Subcutaneous adipose tissue (tissue), 4 donors: Measurements from ENCODE around the gene WDR46. TPM values are rescaled to one million over a fixed set of nuclear protein-coding genes. Genes with fewer than 3 reads are reported as not detected.

ENCODE experiments used
- total RNA-seq, 4 donors: library from RNA; depleted of rRNA; stranded (reverse); fragments of >200 nt; gene quantifications; one replicate each; pipeline ENCODE4 v1.1.0, GENCODE V29; 2016
- TF ChIP-seq, protein P1 (sequence below): fragments of 450-650 bp; IDR thresholded peaks from one replicate; pipeline ENCODE4 v1.5.1; 2016; ENCODE audit warnings: low read depth, mild to moderate bottlenecking, control low read depth, antibody characterized with exemption, moderate library complexity

The WDR46 gene
- total RNA-seq, 4 donors from 2014 or later = 40.7 to 62.9 (median 50.6) TPM

DNA sequence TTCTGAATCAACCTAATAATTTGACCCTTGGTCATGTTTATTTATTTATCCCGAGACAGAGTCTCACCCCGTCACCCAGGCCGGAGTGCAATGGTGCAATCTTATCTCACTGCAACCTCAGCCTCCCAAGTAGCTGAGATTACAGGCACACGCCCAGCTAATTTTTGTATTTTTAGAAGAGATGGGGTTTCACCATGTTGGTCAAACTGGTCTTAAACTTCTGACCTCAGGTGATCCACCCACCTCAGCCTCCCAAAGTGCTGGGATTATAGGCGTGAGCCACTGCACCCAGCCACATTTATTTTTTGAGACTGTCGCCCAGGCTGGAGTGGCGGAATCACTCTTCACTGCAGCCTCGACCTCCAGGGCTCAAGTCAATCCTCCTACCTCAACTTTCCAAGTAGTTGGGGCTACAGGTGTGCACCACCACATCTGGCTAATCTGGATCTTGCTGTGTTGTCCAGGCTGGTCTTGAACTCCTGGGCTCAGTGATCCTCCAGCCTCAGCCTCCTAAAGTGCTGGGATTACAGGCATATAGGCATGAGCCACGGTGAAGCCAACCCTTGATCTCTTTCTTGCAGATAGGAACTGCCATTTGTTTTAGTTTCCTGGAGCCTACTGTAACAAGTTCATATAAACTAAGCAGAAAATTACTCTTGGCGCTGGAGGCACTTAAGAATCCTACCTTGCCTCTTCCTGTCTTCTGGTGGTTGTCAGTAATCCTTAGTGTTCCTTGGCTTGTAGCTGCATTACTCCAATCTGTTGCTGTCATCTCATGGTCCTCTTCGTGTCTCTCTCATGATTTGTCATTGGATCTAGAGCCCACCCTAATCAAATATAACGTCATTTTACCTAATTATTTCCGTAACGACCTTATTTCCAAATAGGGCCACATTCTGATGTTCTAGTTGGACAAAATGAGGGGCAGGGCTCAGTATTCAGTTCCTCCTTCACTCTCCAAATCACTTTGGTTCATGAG is 14.8 kb downstream of the WDR46 start:
- TF ChIP-seq, protein P1, sequence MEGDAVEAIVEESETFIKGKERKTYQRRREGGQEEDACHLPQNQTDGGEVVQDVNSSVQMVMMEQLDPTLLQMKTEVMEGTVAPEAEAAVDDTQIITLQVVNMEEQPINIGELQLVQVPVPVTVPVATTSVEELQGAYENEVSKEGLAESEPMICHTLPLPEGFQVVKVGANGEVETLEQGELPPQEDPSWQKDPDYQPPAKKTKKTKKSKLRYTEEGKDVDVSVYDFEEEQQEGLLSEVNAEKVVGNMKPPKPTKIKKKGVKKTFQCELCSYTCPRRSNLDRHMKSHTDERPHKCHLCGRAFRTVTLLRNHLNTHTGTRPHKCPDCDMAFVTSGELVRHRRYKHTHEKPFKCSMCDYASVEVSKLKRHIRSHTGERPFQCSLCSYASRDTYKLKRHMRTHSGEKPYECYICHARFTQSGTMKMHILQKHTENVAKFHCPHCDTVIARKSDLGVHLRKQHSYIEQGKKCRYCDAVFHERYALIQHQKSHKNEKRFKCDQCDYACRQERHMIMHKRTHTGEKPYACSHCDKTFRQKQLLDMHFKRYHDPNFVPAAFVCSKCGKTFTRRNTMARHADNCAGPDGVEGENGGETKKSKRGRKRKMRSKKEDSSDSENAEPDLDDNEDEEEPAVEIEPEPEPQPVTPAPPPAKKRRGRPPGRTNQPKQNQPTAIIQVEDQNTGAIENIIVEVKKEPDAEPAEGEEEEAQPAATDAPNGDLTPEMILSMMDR = no peak

- TF ChIP-seq, protein P1 = no peak
Measured at GRCh38 chr6:33273129-33273923, 15.7 kb downstream of the WDR46 start.

DNA sequence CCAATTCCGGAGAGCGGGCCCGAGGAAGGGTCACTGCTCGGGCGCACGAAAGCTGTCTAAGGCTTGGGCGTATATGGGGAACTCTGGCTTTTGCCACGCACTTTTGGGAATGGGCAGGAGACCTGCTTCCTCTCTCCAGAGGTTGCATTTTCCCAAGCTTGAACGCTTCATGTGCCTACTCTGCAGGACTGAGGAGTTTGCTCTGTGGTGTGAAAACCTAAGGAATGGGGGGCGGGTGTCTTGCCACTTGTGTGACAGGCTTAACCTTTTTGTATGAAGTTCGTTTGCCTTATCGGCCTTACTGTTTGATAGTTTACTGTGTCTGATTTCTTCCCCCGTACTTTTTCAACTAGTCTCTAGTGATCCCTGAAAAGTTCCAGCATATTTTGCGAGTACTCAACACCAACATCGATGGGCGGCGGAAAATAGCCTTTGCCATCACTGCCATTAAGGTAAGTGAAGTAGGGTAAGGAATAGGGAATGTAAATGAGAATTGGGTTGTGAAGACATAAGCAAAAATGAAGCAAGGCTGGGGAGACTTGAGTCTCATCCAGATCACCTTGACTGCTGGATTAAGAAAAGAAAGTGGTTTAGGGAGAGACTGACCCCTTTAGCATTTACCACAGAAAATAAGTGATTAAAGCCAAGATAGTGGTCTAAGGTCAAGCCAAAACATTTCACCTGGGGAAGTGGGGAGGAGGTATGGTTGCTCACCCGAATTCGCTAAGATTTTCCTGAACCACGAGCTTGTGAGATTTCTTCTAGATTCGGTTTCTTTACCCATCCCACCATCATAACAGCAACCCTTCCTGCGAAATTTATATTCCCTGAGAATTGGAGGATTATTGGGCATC is 16.5 kb downstream of the WDR46 start:
- TF ChIP-seq, protein P1 = no peak

DNA sequence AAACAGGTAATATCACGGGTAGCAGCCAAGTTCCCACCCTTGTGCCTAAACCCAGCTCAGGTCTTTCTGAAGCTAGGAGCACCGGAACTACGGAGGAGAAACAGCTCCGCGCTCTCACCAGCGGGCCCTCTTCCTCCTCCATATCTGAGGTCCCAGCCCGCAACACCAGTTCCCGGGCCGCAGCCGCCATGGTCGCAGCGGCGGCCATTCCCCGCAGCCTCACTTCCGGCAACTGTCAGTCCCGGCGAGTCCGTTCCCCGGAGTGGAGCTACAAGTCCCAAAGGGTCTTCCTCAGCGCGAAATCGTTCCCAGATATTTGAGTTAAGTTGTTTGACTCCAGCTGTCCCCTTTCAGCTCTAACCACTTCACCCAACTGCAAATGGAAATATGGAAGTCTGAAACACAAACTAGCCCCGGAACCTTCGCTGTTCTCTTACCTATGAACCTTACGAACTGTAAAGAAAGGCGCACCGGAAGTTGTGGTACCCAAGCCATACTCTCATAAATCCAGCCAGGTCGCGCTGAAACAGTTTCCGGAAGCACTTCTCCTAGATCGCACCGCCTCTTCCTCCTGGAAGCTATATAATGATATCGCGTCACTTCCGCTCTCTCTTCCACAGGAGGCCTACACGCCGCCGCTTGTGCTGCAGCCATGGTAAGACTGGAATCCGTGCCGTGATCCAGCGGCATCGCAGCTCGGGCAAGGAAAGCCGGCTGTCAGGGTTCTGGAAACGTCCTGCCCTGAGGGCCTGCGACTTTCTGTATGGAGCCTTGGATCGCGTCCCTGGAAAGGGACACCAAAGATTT is 17.4 kb downstream of the WDR46 start, which contains the start of the genes RPS18 and VPS52:
RPS18 (plus strand) TSS at position 608 of the 807 bp plus-strand sequence; CDS start at position 653, 45 bp downstream.
VPS52 (minus strand) TSS at position 409 of the 807 bp plus-strand sequence; CDS start at position 208, 201 bp downstream.
- TF ChIP-seq, protein P1 = no peak

DNA sequence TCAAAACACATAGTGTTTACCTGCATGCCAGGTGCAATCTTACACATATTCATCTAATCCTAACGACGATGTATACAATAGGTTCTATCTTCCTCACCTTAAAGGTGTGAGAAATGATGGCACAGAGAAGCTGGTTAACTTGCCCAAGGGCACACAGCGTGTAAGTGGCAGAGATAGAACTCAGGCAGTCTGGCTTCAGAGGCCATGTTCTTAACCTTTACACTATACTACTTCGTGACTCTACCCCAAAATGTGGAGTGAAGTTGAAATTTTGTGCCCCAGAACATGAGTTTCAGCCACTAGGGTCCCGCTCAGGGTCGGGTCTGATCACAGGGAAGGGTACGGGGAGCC is 17.9 kb downstream of the WDR46 start:
- TF ChIP-seq, protein P1 = no peak

DNA sequence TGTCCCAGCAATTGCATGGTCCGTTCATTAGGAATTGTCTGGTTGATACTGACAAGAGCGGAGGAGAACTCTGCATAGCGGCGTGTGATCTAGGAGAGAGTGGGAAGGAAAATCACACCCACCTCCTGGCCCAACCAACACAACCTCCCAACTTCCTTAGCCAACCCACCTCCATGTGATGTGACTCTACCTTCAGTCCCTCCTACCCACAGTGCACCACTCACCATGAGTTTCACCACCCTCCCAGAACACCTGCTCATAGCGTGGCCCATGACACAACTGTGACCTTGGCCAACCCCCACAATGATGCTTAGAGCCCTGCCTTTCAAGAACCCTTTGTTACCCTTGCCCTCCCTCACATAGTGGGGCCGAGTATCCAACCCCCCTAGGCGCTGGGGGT is 25.0 kb downstream of the WDR46 start:
- TF ChIP-seq, protein P1 = no peak
